VCaP (cell line): ENCODE data around the gene IDH3G.

Experiments used
- H3K27ac ChIP-seq: fragments of 450-650 bp; 2 replicates; pipeline ENCODE4 v1.5.1; 2017
- CTCF ChIP-seq: fragments of 450-650 bp; conservative IDR thresholded peaks from 2 replicates; pipeline ENCODE4 v1.5.1; 2017; ENCODE audit warnings: mild to moderate bottlenecking, moderate library complexity

Gene IDH3G

GRCh38 chrX:153773741-153774575 lies 20.2 kb downstream of the IDH3G start:
- no peak for TF ChIP-seq CTCF
- H3K27ac ChIP-seq, result no peak overlapping the region

GRCh38 chrX:153773218-153773611 lies 21.0 kb downstream of the IDH3G start:
- no peak for TF ChIP-seq CTCF
- H3K27ac ChIP-seq, result no peak overlapping the region

GRCh38 chrX:153772316-153773217 lies 21.6 kb downstream of the IDH3G start:
- H3K27ac ChIP-seq, result no peak overlapping the region

GRCh38 chrX:153771415-153772315 lies 22.5 kb downstream of the IDH3G start:
- no peak for TF ChIP-seq CTCF
- no peak overlapping the region for H3K27ac ChIP-seq

More at GRCh38 chrX:153772316-153773217, 21.6 kb downstream of the IDH3G start:
- TF ChIP-seq CTCF, result no peak

GRCh38 chrX:153770601-153771414 lies 23.4 kb downstream of the IDH3G start:
- H3K27ac ChIP-seq, result no peak overlapping the region
- no peak for TF ChIP-seq CTCF

- H3K27ac ChIP-seq, result no peak overlapping the region
- no peak for TF ChIP-seq CTCF
These were observed 24.1 kb downstream of the IDH3G start for GRCh38 chrX:153769865-153770600.
